AG09319 (cell line): ENCODE data around the gene COBL.

Source experiments
- DNase-seq: peaks from one replicate; pipeline ENCODE4 v3.0.0-alpha.2; 2010; ENCODE audit warnings: low read depth; ENCODE audit errors: extremely low read depth
- TF ChIP-seq, protein P1 (sequence below): IDR thresholded peaks from 2 replicates; pipeline ENCODE4 v1.5.1; 2011; ENCODE audit warnings: low read depth, mild to moderate bottlenecking, inconsistent platforms, low read length, moderate library complexity

Gene COBL

GRCh38 chr7:51113560-51113959 lies 203.0 kb downstream of the COBL start:
- TF ChIP-seq, protein P1, sequence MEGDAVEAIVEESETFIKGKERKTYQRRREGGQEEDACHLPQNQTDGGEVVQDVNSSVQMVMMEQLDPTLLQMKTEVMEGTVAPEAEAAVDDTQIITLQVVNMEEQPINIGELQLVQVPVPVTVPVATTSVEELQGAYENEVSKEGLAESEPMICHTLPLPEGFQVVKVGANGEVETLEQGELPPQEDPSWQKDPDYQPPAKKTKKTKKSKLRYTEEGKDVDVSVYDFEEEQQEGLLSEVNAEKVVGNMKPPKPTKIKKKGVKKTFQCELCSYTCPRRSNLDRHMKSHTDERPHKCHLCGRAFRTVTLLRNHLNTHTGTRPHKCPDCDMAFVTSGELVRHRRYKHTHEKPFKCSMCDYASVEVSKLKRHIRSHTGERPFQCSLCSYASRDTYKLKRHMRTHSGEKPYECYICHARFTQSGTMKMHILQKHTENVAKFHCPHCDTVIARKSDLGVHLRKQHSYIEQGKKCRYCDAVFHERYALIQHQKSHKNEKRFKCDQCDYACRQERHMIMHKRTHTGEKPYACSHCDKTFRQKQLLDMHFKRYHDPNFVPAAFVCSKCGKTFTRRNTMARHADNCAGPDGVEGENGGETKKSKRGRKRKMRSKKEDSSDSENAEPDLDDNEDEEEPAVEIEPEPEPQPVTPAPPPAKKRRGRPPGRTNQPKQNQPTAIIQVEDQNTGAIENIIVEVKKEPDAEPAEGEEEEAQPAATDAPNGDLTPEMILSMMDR, result no peak
- DNase-seq, result no peak

DNA sequence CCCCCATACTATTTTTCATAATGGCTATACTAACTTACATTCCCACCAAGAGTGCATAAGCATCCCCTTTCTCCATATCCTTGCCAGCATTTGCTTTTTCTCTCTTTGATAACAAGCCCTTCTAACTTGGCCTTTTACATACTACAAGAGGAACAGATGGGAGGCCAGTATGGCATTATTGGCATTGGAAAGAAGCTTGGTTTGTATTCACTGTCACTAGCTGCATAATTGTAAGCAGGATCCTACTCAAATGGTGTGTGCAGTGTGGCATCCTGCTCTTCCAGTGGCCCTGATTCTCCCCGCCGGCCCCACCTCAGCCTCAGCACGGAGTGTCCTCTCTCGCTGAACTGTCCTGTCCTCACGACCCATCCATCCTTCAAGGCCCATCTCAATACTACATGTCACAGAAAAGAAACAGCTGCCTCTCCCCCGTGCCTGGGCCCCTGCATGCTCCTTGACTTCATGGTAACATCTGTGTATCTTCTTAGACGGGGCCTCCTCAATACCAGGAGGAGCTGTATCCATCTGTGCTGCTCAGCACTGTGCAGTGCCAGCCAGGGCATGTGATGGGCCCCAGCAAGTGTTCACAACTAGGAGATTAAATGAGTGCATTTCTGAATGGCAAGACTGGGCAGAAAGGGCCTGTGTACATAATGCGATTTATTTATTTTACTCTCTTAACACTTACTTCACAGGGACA lies 205.2 kb downstream of the COBL start:
- TF ChIP-seq, protein P1, result no peak
- DNase-seq, result no peak

GRCh38 chr7:51108134-51108533 lies 208.5 kb downstream of the COBL start:
- DNase-seq, result no peak
- TF ChIP-seq, protein P1, result no peak

DNA sequence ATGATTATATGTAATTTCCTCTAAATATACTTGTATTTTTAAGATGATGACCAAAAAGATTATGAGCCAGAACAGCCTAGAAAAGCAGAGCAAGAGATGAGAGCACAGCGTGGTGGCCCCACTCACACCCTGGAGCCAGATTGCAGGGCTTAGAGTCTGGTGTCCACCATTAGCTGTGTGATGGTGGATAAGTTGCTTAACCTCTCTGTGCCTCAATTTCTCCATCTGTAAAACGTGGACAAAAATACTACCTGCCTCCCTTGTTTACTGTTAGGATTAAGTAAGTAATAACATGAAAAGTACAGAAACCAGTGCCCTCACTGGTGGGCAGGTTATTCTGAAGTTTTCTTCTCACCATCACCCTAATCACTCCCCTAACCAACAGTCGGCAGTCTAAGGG lies 212.3 kb downstream of the COBL start:
- TF ChIP-seq, protein P1, result no peak
- DNase-seq, result no peak

DNA sequence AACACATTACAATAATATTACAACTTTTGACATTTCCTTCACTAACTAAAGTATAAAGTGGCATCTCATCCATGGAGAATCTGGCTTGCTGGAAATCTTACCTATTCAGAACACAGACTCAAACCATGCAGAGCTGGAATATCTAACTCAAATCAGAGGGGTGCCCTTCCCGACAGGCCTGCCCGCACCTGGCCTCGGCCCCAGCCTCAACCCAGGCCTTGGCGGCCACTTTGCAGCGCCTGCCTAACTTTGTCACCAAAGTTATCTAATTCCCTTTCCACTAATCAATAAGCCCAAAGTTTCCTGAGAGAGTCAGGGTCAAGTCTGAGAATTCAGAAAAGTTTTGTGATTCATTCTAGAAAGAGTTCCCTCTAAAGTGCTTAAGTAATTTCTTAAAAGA lies 212.9 kb downstream of the COBL start:
- TF ChIP-seq, protein P1, result no peak
- no peak for DNase-seq

- TF ChIP-seq, protein P1, result no peak
- no peak for DNase-seq
These were observed 213.8 kb downstream of the COBL start for GRCh38 chr7:51102828-51103227.

- DNase-seq, result no peak
- TF ChIP-seq, protein P1, result no peak
These were observed 215.4 kb downstream of the COBL start for GRCh38 chr7:51101111-51101757.
